ENCODE measurements around the gene HEXD.
"Not testable (repeated sequence)": the region's sequence is repeated elsewhere in the genome, so short reads cannot be mapped to it uniquely, and the experiment has no call there.

The HEXD gene

GRCh38 chr17:82418001-82418986 lies at the start of gene HEXD, which contains the start of gene OGFOD3:
Gene HEXD, plus strand, starts transcription at chr17:82418347. Its CDS starts 1,453 bp downstream, at chr17:82419800.
Gene OGFOD3, minus strand, starts transcription at chr17:82418586. Its CDS starts 101 bp downstream, at chr17:82418485.
- peak; percentile 60 for FAIRE-seq
- peak; percentile 88 for DNase-seq (ENCODE audit: insufficient read length, low spot score)

- DNase-seq (ENCODE audit: insufficient read length, low spot score) (no peak), FAIRE-seq (peak; percentile 26)
Observed at GRCh38 chr17:82369211-82369610, 48.9 kb upstream of the HEXD start.

GRCh38 chr17:82370471-82371332 lies 47.4 kb upstream of the HEXD start:
- FAIRE-seq (no peak), DNase-seq (ENCODE audit: insufficient read length, low spot score) (no peak)

- no peak for FAIRE-seq
- no peak for DNase-seq (ENCODE audit: insufficient read length, low spot score)
Observed at GRCh38 chr17:82371333-82372248, 46.6 kb upstream of the HEXD start, which contains the start of gene UTS2R. Gene UTS2R, plus strand, starts transcription at chr17:82371765. Its CDS starts 2,560 bp downstream, at chr17:82374325.

GRCh38 chr17:82372249-82373071 lies 45.7 kb upstream of the HEXD start:
- FAIRE-seq (no peak), DNase-seq (ENCODE audit: insufficient read length, low spot score) (no peak)

- FAIRE-seq; DNase-seq (ENCODE audit: insufficient read length, low spot score): not testable (repeated sequence)
Observed at GRCh38 chr17:82373072-82373452, 45.1 kb upstream of the HEXD start.

GRCh38 chr17:82373731-82374625 lies 44.2 kb upstream of the HEXD start:
- FAIRE-seq (no peak), DNase-seq (ENCODE audit: insufficient read length, low spot score) (no peak)

GRCh38 chr17:82374626-82375331 lies 43.4 kb upstream of the HEXD start:
- no peak for DNase-seq (ENCODE audit: insufficient read length, low spot score)
- FAIRE-seq, result no peak

GRCh38 chr17:82375359-82376041 lies 42.6 kb upstream of the HEXD start:
- no peak for FAIRE-seq

GRCh38 chr17:82376042-82376730 lies 42.0 kb upstream of the HEXD start:
- no peak for DNase-seq (ENCODE audit: insufficient read length, low spot score)
- FAIRE-seq, result no peak

More at GRCh38 chr17:82375359-82376041, 42.6 kb upstream of the HEXD start:
- no peak for DNase-seq (ENCODE audit: insufficient read length, low spot score)

- not testable (repeated sequence) for DNase-seq (ENCODE audit: insufficient read length, low spot score); FAIRE-seq
Observed at GRCh38 chr17:82377294-82377693, 40.9 kb upstream of the HEXD start.

- DNase-seq (ENCODE audit: insufficient read length, low spot score) (no peak), FAIRE-seq (no peak)
Observed at GRCh38 chr17:82377924-82378740, 40.0 kb upstream of the HEXD start.

- FAIRE-seq, result no peak
- no peak for DNase-seq (ENCODE audit: insufficient read length, low spot score)
Observed at GRCh38 chr17:82378741-82379021, 39.5 kb upstream of the HEXD start.

- no peak for DNase-seq (ENCODE audit: insufficient read length, low spot score)
- FAIRE-seq, result peak; percentile 99
Observed at GRCh38 chr17:82380860-82381702, 37.1 kb upstream of the HEXD start.

- FAIRE-seq; DNase-seq (ENCODE audit: insufficient read length, low spot score): not testable (repeated sequence)
Observed at GRCh38 chr17:82381703-82382009, 36.5 kb upstream of the HEXD start.

Data from HTR-8/SVneo (cell line).